Renal pelvis (tissue), 4 donors: Measurements from ENCODE around the gene TUT4. TPM values are rescaled to one million over a fixed set of nuclear protein-coding genes. Genes with fewer than 3 reads are reported as not detected.

Experiments used
- DNase-seq: peaks from one replicate; pipeline ENCODE4 v3.0.0-alpha.2; 2013
- polyA plus RNA-seq, 3 donors: library from polyadenylated mRNA; unstranded; fragments of 120-200 nt; gene quantifications; one replicate each; pipeline ENCODE4 v1.2.1, GENCODE V29; 2013; ENCODE audit not compliant: insufficient read length in 3 of 3

The TUT4 gene
- polyA plus RNA-seq, 3 donors: 70.6 to 123 (median 107) TPM

DNA sequence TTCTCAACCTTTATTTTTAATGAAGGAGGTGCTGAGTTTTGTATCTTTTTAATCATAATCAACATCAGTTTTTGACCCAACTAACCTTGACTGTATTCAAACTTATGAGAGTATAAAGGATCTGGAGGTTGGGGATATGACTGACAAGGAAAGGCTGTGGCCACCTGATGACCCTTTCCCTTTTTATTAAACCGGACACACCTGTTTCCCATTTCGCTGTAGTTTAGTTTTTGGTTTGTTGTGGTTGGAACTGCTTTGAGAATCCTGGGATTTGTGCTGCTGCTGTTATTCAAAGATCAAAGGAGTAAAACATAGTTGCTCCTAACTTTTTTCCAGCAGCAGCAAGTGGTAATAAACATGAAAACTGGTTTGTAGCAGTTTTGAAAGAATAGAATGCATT, 136.1 kb downstream of the TUT4 start:
- no peak for DNase-seq

DNA sequence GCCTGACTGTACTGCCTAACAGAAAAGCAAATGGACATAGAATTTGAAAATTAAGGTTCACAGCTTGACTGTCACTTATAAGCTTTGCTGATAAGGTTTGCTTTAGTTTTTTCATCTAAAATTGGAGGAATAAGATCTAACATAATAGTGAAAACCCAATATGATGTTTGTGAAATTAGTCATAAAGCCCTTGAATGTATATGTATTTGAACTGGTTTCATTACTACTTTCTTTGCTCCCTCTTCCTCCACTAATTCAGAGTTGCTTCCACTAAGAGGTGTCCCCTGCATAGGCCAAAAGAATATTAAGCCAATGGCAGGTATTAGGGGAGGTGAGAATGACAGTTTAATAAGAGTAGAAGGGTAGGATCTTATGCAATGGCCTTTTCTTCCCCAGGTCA, 137.9 kb downstream of the TUT4 start:
- DNase-seq: no peak

DNA sequence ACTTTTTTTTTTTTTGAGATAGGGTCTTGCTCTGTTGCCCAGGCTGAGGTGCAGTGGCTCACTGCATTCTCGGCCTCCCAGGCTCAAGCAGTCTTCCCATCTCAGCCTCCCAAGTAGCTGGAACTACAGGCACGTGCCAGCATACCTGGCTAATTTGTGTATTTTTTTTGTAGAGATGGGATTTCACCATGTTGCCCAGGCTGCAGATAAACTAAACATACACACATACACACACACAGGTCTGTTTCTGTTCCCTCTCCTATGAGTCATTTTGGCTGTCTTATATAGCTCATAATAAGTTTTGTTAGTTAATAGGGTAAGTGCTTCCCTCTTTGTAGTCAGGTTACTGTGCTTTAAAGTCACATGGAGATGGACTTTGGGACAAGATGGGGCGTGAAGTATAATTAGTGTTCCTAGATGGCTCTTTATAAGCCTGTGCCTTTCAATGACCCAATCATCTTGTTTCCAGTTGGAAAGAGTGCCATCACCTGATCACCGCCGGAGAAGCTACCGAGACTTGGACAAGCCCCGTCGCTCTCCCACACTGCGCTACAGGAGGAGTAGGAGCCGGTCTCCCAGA, 139.4 kb downstream of the TUT4 start:
- DNase-seq: no peak

DNA sequence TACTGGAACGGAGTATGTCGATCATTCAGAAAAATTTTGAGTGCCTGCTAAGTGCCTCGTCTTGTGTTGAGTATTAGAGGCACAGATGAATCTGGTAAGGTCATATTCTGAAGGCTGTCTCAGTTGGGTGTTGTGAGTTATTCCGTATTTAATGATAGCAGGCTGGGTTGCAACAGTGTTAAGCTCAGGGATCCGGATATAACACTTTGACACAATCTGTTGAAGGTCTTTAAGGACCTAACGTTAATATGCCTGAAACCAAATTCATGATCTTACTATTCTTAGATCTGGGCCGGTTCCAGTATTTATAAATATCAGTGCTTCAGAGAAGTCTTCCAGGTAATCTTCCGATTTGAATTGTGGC, 147.9 kb downstream of the TUT4 start:
- no peak for DNase-seq

DNA sequence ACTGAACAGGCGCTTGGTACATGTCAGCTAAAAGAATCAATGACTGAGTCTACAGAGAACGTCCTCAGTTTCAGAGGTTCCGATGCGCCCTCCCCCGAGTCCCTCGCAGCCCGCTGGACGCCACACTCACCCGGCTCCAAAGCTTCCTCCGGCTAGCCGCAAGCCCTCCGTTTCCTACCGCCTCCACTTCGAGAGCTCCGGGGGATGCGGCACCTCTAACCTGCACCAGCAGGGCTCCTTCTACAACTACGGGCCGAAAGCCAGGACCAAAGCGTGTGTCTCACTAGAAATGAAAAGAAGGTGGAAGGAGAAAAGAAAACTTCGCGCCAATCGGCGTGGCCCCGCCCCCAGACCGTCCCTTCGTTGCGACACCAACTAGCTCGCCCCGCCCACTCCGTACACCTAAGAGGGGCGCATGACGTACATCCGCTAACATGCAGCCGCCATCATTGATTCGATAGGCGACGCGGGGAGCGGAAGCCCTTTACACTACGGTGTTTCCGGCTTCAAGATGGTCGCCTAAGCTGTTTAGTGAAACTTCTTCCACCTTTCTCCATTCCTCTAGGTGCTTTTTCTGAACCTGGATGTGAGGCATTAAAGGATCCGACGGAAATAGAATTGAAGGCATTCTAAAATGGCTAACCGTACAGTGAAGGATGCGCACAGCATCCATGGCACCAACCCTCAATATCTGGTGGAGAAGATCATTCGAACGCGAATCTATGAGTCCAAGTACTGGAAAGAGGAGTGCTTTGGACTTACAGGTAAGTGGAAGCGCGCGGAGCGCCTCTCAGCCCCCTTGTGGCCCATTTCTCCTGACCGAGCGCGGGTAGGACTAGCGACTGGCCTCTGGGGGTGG, 148.5 kb downstream of the TUT4 start, which contains the start of the genes ORC1 and PRPF38A:
Gene ORC1 (minus strand): TSS at position 308 of the 859 bp plus-strand sequence. CDS start 2,200 bp downstream, outside the sequence.
Gene PRPF38A (plus strand): TSS at position 487 of the 859 bp plus-strand sequence. CDS start 148 bp downstream, at position 635.
- DNase-seq: peak; percentile 98

DNA sequence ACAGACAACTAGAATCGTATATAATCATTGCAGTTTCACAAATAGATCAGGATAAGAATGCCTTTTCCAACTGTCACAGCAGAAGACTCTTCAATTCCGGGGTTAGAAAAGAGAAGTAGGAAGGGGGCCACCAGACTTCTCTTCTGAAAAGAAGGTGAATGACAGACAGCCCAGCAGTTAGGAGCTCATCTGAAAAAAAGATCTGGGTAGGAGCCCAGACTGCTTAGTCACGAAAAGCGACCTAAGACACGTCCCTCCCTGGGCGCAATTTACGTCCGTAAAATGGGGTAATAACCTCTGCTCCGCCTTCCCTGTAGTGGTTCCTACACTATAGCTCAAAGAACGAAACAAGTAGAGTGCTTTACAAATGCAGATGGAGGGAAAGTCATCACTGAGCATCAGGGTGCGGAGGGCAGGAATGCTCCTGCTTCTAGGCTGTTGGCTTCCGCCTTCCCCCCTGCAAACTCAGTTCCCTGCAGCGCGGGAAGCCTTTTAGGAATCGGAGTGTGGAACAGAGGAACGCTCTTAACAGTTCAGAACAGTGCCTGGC, 149.3 kb downstream of the TUT4 start:
- DNase-seq: no peak

DNA sequence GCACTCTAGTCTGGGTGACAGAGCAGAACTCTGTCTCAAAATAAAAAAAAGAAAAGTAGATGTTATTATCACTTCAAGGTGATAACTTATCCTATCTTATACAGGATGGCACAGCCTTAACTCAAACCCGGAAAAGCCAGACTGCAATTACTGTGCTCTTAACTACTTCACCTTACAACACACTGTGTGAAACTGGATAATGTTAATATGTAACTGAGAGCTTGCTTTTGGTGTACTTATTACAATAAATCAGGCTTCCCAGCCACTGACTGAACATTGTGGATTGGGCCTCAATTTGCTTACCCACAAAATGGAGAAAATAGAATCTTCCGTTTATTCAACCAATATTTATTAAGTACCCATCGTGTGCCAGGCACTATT, 150.0 kb downstream of the TUT4 start:
- no peak for DNase-seq

DNA sequence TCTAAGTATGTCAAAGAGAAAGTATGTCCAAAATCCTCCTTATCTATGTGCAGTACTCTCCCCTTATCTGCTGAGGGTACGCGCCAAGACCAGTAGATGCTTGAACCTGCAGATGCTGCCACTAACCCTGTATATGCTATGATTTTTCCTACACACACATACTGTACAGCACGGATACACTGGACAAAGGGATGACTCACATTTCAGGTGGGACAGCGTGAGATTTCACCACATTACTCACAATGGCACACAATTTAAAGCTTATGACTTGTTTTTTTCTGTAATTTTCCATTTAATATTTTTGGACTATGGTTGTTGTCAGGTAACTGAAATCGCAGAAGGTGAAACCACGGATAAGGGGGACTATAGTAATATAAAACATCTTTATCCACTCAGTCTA, 152.8 kb downstream of the TUT4 start:
- DNase-seq: no peak

DNA sequence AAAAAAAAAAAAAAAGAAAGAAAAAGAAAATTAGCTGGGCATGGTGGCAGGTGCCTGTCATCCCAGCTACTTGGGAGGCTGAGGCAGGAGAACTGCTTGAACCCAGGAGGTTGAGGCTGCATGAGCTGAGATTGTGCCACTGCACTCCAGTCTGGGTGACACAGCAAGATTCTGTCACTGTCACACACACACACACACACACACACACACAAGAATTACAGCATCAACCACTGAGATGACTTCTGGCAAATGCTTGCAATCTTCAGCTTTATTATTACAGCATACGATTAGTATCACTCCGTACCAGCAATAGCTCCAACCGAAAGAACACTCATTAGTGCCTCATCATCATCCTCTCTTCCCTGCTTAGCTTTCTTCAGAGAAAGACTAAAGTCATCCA, 153.3 kb downstream of the TUT4 start:
- DNase-seq: no peak

DNA sequence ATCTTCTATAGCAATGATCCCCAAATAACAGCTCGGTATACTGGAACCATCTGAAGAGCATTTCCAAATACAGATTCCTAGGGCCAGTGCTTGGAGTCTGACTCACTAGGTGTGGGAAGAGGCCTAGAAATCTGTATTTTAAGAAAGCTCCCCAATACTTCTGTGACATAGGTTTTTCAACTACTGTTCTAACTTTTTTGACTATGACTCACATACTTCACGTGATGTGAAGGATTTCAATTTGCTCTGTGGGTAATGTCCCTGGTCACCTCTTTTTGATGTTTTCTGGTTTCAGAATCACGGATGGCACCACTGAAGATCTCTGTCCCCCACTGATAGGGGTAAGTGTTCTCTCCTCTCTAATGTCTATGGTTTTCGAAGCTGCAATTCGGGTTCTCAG, 159.7 kb downstream of the TUT4 start:
- DNase-seq: no peak

DNA sequence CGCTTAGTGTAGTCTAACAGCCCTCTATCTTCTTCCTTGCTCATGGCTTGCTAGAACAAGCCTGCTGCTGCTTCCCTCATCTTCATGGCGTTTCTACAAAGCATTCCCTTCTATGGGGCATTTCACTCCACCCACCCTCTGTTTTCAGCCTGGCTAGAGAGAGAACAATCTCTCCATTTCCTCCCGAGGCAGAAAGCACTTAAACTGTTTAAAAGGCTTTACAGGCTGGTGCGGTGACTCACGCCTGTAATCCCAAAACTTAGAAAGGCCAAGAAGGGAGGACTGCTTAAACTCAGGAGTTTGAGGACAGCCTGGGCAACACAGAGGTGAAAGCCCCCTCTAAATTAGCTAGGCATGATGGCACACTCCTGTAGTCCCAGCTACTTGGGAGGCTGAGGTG, 166.4 kb downstream of the TUT4 start:
- DNase-seq: no peak

DNA sequence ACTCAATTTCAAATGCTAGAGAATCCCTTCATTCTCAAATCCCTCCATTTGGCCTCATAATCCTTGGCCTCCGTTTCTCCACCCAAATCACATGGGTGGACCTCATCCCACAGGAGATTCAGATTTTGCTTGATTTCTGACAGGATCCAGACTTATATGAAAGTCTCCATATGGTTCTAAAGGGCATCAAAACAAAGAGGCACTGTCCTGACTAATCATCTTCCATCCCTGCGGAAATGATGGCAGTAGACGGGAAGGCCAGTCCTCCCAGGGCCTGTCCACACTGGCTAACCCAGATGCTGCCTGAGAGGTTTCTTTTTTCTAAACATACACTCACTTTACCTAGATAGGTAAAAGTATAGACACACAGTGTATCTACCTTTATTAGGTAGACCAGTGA, 167.5 kb downstream of the TUT4 start:
- DNase-seq: no peak

Other genes with a start within 250 kb of the TUT4 start
- 10 to 100 TPM; 25.5 to 35.4 (median 34.6) TPM for gene CC2D1B, start 186.9 kb downstream of the TUT4 start, polyA plus RNA-seq
- 1 to 10 TPM; 7.5 to 8.6 (median 7.7) TPM for gene ORC1, start 148.7 kb downstream of the TUT4 start, polyA plus RNA-seq
- 10 to 100 TPM; 74.4 to 80.0 (median 77.5) TPM for gene PRPF38A, start 148.5 kb downstream of the TUT4 start, polyA plus RNA-seq
- gene GPX7, start 49.3 kb upstream of the TUT4 start, polyA plus RNA-seq: 10 to 100 TPM; 67.6 to 88.6 (median 86.1) TPM
- 1 to 10 TPM; 1.6 to 3.7 (median 2.7) TPM for gene SHISAL2A, start 80.1 kb upstream of the TUT4 start, polyA plus RNA-seq
- gene COA7, start 145.3 kb upstream of the TUT4 start, polyA plus RNA-seq: 10 to 100 TPM; 13.5 to 18.2 (median 17.7) TPM
- 10 to 100 TPM; 21.1 to 26.2 (median 26.2) TPM for gene ZYG11B, start 173.4 kb upstream of the TUT4 start, polyA plus RNA-seq